Parathyroid adenoma (tissue), 2 donors: ENCODE results near the gene METTL16.

Experiments used
- H2AFZ ChIP-seq: fragments of 300-600 bp; sonication (generic); one replicate; pipeline ENCODE4 v1.7.0; 2017; ENCODE audit warnings: antibody characterized with exemption, mild to moderate bottlenecking
- H3K27ac ChIP-seq: fragments of 300-600 bp; sonication (generic); one replicate; pipeline ENCODE4 v1.7.0; 2017
- H3K27me3 ChIP-seq: fragments of 300-600 bp; sonication (generic); one replicate; pipeline ENCODE4 v1.7.0; 2017; ENCODE audit warnings: low read length; ENCODE audit not compliant: control insufficient read depth, insufficient read depth
- H3K36me3 ChIP-seq: fragments of 300-600 bp; sonication (generic); one replicate; pipeline ENCODE4 v1.7.0; 2017; ENCODE audit warnings: low read length; ENCODE audit not compliant: control insufficient read depth, insufficient read depth
- H3K4me1 ChIP-seq: fragments of 300-600 bp; sonication (generic); one replicate; pipeline ENCODE4 v1.7.0; 2017; ENCODE audit warnings: control low read depth
- H3K4me2 ChIP-seq: fragments of 300-600 bp; sonication (generic); one replicate; pipeline ENCODE4 v1.7.0; 2017; ENCODE audit warnings: low read length
- H3K4me3 ChIP-seq: fragments of 300-600 bp; sonication (generic); one replicate; pipeline ENCODE4 v1.7.0; 2017; ENCODE audit warnings: low read depth, low read length
- H3K79me2 ChIP-seq: fragments of 300-600 bp; sonication (generic); one replicate; pipeline ENCODE4 v1.7.0; 2017; ENCODE audit warnings: control low read depth
- H3K9ac ChIP-seq: fragments of 300-600 bp; sonication (generic); one replicate; pipeline ENCODE4 v1.7.0; 2017; ENCODE audit warnings: mild to moderate bottlenecking
- H3K9me3 ChIP-seq: fragments of 300-600 bp; sonication (generic); one replicate; pipeline ENCODE4 v1.7.0; 2017; ENCODE audit warnings: low read length; ENCODE audit not compliant: control insufficient read depth
- TF ChIP-seq, protein P1 (sequence below): fragments of 300-600 bp; sonication (generic); IDR thresholded peaks from one replicate; pipeline ENCODE4 v1.7.0; 2017; ENCODE audit warnings: antibody characterized with exemption, mild to moderate bottlenecking
- donor health status: primary hyperparathyroidism.

Gene METTL16

DNA sequence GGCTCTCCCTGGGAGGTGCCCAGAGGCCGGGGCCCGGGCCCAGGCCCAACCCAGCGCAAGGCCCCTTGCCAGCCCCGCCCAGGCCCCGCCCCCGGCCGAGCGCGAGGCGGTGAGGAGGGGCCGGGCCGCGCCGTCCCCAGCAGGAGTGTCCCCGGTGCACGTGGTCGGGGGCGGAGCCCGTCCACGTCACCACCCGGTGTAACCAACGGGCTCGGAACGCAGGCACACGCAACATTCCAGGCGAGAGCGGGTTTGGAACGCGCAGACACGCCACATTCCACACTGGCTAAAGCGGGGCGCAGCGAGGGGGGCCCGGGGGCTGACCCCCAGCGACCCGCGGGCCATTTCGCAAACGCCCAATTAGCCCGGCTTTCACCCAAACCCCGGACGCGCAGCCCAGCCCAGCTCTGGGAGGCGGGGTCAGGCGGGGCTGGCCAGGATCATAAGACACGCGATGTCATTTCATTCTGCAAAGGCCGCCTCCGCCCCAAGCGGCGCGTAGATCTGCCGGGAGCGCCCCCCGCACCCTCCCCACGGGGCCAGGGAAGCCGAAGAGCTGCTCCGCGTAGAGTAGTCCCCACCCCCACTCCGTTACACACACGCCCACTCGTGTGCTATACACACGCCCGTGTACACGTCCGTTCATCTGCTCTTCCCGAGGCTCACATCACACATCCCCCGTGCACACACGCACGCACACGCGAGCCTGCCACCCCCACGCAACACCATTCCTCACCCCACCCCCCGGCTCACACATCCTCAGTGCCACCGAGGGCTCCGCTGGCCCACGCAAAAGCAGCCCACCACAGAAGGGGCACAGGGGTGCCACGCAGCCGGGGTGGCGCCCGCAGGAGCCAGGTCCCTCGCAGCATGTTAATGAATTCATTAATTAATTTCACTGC is 111.9 kb downstream of the METTL16 start:
- H2AFZ ChIP-seq = peak overlapping the region; percentile 86
- H3K27ac ChIP-seq = peak overlapping the region; percentile 96
- no peaks in the 10 kb centered on the region for H3K27me3 ChIP-seq
- H3K9ac ChIP-seq = peak overlapping the region; percentile 97
- no peaks in the 10 kb centered on the region for H3K9me3 ChIP-seq
- no peaks in the 10 kb centered on the region for H3K36me3 ChIP-seq
- TF ChIP-seq, protein P1, sequence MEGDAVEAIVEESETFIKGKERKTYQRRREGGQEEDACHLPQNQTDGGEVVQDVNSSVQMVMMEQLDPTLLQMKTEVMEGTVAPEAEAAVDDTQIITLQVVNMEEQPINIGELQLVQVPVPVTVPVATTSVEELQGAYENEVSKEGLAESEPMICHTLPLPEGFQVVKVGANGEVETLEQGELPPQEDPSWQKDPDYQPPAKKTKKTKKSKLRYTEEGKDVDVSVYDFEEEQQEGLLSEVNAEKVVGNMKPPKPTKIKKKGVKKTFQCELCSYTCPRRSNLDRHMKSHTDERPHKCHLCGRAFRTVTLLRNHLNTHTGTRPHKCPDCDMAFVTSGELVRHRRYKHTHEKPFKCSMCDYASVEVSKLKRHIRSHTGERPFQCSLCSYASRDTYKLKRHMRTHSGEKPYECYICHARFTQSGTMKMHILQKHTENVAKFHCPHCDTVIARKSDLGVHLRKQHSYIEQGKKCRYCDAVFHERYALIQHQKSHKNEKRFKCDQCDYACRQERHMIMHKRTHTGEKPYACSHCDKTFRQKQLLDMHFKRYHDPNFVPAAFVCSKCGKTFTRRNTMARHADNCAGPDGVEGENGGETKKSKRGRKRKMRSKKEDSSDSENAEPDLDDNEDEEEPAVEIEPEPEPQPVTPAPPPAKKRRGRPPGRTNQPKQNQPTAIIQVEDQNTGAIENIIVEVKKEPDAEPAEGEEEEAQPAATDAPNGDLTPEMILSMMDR = no peak
- peak overlapping the region; percentile 74 for H3K4me2 ChIP-seq
- H3K4me3 ChIP-seq = peak overlapping the region; percentile 94
- peaks cover 32% of the 10 kb centered on the region for H3K4me1 ChIP-seq
- peaks cover 3% of the 10 kb centered on the region for H3K79me2 ChIP-seq

DNA sequence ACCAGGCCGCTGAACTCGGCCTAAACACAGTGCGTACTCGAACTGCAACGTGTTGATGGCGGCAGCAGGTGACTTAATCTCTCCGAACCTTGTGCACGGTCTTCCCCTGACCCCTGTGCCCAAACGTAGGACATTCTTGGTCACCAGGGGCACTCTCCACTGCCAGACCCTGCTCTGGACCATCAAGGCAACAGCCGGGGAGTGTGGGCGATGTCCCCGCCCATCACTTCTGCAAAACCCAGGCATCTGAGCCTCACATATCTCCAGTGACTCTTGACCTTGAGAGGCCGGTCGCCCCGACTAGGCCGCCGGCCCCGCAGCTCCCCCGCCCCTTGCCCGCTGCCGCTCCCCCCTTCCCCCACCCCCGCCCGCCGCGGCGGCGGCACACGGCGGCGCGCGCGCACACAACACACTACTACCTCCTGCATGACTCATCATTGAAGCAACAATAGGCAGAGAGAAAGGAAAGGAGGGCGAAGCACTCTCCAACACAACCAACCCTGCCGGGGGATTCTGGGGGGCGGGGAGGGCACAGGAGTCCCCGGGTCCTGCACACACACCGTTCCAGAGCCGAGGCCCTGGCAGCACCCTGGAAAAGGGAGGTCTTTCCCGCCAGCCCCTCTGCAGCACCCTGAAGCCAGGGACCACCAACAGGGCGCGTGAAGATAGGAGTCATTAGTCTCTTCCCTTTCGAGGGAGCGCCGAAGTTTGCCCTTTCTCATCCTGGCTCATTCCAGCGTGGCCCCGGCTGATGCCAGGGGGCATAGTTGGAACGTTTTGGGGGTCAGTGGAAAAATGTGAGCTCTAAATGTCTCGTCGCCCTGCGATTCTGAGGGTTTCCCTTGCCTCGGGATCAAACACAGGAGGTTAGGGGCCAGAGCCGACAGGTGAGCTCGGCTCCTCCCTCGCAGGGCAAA is 112.8 kb downstream of the METTL16 start:
- Histone ChIP-seq H3K27ac (peak overlapping the region; percentile 100), H3K36me3 (no peaks in the 10 kb centered on the region), H3K4me2 (peak overlapping the region; percentile 74), H2AFZ (peak overlapping the region; percentile 16), H3K4me3 (peak overlapping the region; percentile 94), H3K9ac (no peak overlapping the region), H3K4me1 (peaks cover 41% of the 10 kb centered on the region), H3K27me3 (no peaks in the 10 kb centered on the region), H3K9me3 (no peaks in the 10 kb centered on the region), H3K79me2 (peaks cover 3% of the 10 kb centered on the region)
- TF ChIP-seq, protein P1 = no peak

DNA sequence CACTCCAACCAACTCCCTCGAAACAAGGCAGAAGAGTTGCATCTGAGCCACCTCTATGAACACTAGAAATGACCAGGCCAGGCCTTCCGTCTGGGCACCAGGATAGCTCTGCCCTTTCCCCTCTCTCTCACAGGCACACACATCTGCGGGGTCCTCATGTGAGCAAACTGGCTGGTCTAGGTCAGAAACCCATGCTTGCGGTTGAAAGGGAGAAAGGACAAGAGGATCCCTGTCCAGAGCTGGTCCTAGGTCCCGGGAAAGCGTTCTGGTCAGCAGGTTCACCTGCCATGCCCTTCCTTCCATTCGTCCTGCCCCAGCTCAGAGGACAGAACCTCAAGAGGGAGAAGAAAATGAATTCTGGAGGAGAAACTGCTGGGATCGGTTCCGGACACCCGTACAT is 113.5 kb downstream of the METTL16 start:
- Histone ChIP-seq H3K4me2 (peak overlapping the region; percentile 2), H3K9ac (no peak overlapping the region), H3K4me3 (peak overlapping the region; percentile 11)

DNA sequence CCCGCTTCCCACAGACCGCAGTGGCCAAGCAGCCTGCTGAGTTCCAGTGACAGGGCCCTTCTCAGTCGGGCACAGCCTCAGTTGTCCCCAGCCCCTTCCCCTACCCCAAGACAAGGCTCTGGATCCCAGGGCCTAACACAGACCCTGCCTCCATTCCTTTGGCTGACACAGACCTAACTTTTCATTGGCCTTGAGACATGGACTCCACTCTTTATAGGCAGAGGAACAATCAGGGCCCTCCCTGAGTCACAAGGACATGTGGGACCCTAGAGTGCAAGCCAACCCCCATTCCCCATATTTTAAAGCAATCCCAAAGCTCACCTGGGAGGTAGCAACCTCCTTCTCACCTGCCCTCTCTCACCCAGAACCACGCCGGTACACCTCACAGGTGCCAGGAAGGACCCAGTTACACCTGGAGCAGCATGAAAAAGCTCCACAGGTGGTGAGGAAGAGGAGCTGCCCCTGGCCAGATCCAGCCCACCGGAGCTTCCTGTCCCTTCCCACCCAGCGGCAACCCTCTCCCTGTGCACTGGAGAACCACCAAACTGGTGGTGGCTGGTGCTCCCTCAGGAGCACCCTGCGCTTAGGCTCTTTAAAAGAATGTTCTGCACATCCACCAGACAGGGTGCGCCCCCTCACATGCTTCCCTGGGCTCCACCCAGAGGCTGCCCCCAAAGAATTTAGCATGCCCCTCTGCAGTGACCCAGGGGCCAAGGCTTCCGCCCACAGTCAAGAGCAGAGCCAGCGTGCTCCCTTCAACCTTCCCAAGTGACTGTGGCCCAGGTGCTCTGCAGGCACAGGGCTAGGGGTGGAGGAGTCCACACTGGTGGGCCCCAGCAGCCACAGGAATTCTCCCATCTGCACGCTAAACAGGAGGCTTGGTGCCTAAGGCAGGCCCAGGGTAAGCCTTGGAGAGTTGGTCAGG is 114.2 kb downstream of the METTL16 start:
- Histone ChIP-seq H2AFZ (peak overlapping the region; percentile 12), H3K4me1 (peaks cover 41% of the 10 kb centered on the region), H3K4me2 (peak overlapping the region; percentile 69), H3K9ac (no peak overlapping the region), H3K4me3 (peak overlapping the region; percentile 32), H3K79me2 (peaks cover 3% of the 10 kb centered on the region), H3K27me3 (no peaks in the 10 kb centered on the region), H3K9me3 (no peaks in the 10 kb centered on the region), H3K27ac (peak overlapping the region; percentile 100), H3K36me3 (no peaks in the 10 kb centered on the region)
- TF ChIP-seq, protein P1 = no peak

More for the DNA sequence above, 113.5 kb downstream of the METTL16 start:
- Histone ChIP-seq H3K4me1 (peaks cover 41% of the 10 kb centered on the region), H3K36me3 (no peaks in the 10 kb centered on the region), H3K27me3 (no peaks in the 10 kb centered on the region), H2AFZ (no peak overlapping the region), H3K9me3 (no peaks in the 10 kb centered on the region), H3K79me2 (peaks cover 3% of the 10 kb centered on the region), H3K27ac (peak overlapping the region; percentile 100)
- TF ChIP-seq, protein P1 = no peak
